ENCODE results near the gene MDM1.
A peak's percentile ranks its signal among the peaks of the same experiment; 100 is the strongest.

Gene MDM1

DNA sequence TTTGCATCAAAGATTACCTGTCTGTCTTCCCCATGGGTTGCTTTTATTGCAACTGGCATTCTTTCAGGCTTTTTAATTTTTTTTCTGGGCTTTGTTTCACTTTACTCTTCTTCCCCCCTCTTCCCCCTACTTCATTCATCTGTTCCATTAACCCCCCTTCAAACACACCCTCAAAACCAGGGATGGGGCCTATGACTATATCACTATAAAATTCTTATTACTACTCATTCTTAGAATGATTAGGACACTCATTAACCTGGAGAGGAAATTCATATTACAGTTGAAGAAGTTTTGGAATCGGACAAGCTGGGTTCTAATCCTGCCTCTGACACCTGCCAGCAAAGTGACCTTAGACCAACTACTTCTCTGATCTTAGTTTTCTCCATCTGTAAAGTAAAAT, 24.8 kb upstream of the MDM1 start:
- DNase-seq (ENCODE audit: low read depth, low spot score) = no peak
- H3K27ac ChIP-seq = no peak overlapping the region

DNA sequence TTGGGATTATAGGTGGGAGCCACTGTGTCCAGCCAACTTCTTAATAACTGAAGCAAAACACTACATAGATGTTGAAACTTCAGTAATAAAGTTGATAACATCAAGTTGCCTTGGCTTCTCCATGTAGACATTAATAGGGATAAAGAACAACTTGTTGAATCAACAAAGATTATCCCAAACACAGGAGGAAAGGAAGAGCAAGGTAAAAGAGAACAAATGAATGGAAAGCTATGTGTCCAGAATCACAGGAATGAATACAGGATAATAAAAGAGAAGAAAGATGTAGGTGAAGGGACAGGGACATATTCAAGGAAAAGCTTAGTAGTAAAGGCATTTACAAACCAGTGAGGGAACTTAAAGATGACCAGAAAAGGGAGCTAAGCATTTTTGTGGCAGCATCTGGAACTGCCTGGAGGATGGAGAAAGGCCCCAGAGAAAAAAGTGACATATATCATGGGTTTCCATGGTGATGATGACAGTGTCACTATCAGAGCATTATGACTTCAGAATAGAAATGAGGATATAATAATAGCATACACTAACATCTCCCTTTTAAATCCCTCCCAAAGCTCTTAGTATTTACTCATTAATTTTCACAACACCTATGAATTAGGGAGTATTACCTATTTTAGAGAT, 24.0 kb upstream of the MDM1 start:
- no peak overlapping the region for H3K27ac ChIP-seq
- no peak for DNase-seq (ENCODE audit: low read depth, low spot score)

GRCh38 chr12:68354977-68355541, 22.9 kb upstream of the MDM1 start:
- DNase-seq (ENCODE audit: low read depth, low spot score) = no peak
- H3K27ac ChIP-seq = no peak overlapping the region

- DNase-seq (ENCODE audit: low read depth, low spot score) = no peak
- H3K27ac ChIP-seq = no peak overlapping the region
These were observed 19.9 kb upstream of the MDM1 start for GRCh38 chr12:68352067-68352466.

- no peak overlapping the region for H3K27ac ChIP-seq
- DNase-seq (ENCODE audit: low read depth, low spot score) = no peak
These were observed 18.6 kb upstream of the MDM1 start for GRCh38 chr12:68350753-68351152.

GRCh38 chr12:68349921-68350606, 17.9 kb upstream of the MDM1 start:
- no peak overlapping the region for H3K27ac ChIP-seq
- no peak for DNase-seq (ENCODE audit: low read depth, low spot score)

GRCh38 chr12:68349220-68349621, 17.1 kb upstream of the MDM1 start:
- no peak for DNase-seq (ENCODE audit: low read depth, low spot score)
- no peak overlapping the region for H3K27ac ChIP-seq

- no peak overlapping the region for H3K27ac ChIP-seq
- DNase-seq (ENCODE audit: low read depth, low spot score) = no peak
These were observed 16.3 kb upstream of the MDM1 start for GRCh38 chr12:68348419-68348818.

GRCh38 chr12:68345763-68346162, 13.6 kb upstream of the MDM1 start:
- H3K27ac ChIP-seq = no peak overlapping the region
- DNase-seq (ENCODE audit: low read depth, low spot score) = no peak

GRCh38 chr12:68344126-68344525, 12.0 kb upstream of the MDM1 start:
- no peak for DNase-seq (ENCODE audit: low read depth, low spot score)
- H3K27ac ChIP-seq = no peak overlapping the region

GRCh38 chr12:68342966-68343365, 10.8 kb upstream of the MDM1 start:
- DNase-seq (ENCODE audit: low read depth, low spot score) = no peak
- no peak overlapping the region for H3K27ac ChIP-seq

DNA sequence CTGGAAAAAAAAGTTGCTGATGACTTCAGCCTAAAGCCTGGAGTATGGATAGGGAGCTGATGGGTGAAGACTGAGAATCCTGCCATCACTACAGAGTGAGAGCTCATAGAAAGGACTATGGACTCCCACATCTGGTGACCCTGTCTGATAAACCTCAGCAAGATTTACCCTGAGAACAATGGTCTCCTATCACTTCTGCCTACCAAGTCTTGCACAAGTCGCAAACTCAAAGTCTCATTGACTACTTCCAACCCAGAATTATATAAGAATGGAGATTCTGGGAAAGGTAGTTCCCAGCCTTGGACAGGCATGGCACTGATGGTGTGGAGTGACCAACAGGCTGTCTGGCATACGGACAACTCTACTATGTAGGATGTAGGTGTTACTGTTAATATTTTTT, 9.7 kb upstream of the MDM1 start:
- no peak for DNase-seq (ENCODE audit: low read depth, low spot score)
- no peak overlapping the region for H3K27ac ChIP-seq

DNA sequence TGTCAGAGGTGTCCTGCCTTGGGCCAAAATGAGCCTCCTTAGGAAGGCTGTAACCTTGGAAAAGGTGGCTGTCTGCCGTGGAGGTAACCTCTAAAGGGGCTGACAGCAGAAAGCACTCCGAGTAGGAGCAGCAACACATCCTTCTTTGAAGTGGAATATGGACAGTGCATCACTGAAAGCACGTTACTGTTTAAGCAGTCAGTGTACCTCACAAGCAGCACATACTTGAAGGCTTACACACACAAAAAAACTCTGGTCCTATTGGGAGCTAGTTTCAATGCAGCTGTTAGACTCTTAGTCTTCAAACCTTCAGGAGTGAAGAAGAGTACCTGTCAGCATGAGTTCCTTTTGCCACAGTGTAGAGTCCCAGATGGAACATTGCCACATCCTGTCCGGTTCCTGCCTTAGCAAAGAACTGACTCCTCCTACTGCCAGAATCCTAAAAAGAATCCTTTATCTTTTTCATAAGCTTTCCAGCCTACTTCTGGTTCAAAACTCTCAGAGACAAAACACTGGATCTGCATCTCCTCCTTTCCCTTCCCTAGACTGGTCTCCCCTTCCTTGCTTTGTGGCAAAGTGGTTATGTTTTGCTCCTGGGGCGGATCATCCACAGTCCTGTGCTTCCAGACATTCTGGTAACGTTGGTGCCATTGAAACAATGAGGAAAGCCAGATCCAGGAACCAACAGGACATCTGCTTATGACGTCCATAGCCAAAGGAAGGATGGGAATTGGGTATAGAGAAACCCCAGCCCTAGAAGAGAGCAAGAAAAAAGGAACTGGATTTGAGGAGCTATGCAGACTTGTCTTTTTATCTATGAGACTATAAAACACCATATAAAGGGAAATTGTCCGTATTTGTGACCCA, 8.5 kb upstream of the MDM1 start:
- H3K27ac ChIP-seq = no peak overlapping the region
- no peak for DNase-seq (ENCODE audit: low read depth, low spot score)

GRCh38 chr12:68336889-68337303, 4.7 kb upstream of the MDM1 start:
- DNase-seq (ENCODE audit: low read depth, low spot score) = peak; percentile 60
- no peak overlapping the region for H3K27ac ChIP-seq

DNA sequence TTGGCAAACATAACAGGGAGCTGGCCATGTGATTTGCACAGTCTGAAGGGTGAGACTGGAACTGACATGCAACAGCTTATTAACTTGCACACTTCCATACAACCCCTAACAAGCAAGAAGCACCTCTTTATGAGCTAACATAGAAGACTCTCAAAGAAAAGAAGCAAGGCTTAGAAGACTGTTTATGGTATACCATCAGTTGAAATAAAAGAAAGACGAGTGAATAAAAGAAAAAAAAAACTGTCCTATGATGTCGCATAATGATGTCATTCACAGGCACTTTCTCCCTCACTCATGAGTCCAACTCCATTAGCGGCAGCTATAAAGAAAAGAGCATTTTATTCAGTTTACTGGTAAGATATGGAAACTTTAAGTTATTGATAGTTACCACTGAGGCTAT, 3.3 kb upstream of the MDM1 start:
- no peak for DNase-seq (ENCODE audit: low read depth, low spot score)
- H3K27ac ChIP-seq = no peak overlapping the region

DNA sequence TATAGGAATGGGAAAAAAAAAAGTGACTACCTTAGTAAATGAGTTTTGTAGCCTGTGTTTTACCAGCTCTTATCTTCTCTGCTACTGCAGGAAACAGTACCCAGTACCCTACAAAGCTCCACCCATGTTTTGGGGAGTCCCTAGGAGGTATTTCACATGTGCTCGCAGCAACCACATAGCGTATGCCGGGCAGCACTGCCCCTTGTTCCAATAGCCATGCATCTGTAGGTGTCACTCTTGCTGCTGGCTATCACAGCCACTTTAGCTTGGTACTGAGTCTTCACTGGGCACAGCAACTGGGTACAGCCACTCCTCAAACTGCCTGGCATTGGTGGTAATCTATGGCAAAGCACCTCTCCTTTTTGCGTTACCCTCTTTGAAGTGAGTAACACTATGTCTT, 2.0 kb upstream of the MDM1 start:
- no peak for DNase-seq (ENCODE audit: low read depth, low spot score)
- no peak overlapping the region for H3K27ac ChIP-seq

- H3K27ac ChIP-seq = no peak overlapping the region
- no peak for DNase-seq (ENCODE audit: low read depth, low spot score)
These were observed 817 bp upstream of the MDM1 start for GRCh38 chr12:68332728-68333630.

GRCh38 chr12:68331500-68331868, 678 bp downstream of the MDM1 start:
- DNase-seq (ENCODE audit: low read depth, low spot score) = no peak
- no peak overlapping the region for H3K27ac ChIP-seq

DNA sequence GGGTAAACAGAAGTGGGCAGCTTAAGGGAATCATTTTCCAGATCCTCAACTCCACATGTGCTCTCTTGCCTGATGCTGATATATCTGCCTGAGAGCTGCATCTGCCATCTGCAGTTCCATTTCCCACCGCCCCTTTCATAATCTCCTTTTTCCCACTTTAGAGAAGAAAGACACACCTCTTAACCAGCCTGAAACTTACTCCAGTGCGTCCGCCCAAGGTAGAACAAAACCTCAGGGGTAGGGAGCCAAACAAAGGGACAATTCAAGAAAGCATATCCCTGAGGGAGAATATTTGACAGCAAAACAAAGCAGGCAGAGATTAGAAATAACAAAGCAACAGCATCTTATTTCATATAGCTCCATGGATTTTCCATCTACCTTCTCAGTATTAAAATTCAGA, 4.3 kb downstream of the MDM1 start:
- DNase-seq (ENCODE audit: low read depth, low spot score) = no peak
- H3K27ac ChIP-seq = no peak overlapping the region

DNA sequence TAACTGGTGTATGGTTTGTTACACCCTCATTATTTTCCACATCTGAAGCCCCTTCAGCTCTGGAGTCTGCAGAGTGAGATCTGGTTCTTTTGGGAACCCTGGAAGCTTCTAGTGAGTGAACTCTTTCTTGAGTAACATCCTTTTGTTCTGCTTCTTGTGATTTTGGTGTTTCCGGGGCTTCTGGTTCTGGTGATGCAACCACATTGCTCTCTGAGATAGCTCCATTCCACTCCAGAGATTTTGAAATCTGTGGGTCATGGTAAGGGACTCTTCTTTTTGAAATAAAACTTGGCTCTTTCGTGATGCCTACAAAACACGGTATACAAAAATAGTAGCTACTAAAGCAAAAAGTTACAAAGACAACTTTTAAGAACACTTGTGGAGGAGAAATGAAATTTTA, 5.4 kb downstream of the MDM1 start:
- H3K27ac ChIP-seq = no peak overlapping the region
- DNase-seq (ENCODE audit: low read depth, low spot score) = no peak
